ENCODE results near the gene CFL1.

CFL1 gene

DNA sequence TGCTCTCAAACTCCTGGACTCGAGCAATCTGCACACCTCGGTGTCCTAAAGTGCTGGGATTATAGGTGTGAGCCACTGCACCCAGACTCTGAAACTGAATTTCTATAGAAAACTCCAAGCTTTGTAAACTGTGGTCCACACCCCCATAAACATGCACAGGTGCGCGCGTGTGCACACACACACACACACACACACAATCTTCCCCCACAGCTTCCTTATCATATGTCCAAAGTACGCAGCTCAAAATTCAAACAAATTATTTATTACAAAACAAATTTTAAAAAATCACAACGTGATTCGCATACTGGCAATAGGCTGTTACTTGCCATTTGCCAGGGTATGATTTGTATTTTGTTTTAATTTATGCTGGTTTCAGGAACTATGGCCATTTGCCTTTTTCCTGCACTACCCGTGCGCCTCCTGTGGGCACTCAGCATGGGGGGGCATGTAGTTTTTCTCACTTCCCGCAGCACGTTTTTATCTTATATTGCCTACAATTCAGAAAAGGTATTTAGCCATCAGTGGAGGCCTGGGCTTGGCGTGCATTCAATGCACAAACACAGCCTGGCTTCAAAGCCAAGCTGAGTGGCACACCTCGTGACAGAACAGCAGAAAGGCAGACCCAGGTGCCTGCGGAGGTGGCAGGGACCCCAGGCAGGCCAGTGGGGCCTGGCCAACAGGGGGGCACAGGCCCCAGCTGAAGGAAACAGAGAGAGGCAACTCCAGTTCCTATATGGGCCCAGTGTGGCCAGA is 35.0 kb downstream of the CFL1 start:
- H3K27me3 Mint-ChIP-seq = no peaks in the 10 kb centered on the region
- no peaks in the 10 kb centered on the region for H3K36me3 Mint-ChIP-seq (ENCODE audit: low read depth)
- H3K27ac Mint-ChIP-seq = no peak overlapping the region
- H3K9me3 Mint-ChIP-seq = no peaks in the 10 kb centered on the region
- no peak for DNase-seq
- peaks cover 12% of the 10 kb centered on the region for H3K4me1 Mint-ChIP-seq (ENCODE audit: low read depth)
- H3K4me3 Mint-ChIP-seq = no peak overlapping the region

DNA sequence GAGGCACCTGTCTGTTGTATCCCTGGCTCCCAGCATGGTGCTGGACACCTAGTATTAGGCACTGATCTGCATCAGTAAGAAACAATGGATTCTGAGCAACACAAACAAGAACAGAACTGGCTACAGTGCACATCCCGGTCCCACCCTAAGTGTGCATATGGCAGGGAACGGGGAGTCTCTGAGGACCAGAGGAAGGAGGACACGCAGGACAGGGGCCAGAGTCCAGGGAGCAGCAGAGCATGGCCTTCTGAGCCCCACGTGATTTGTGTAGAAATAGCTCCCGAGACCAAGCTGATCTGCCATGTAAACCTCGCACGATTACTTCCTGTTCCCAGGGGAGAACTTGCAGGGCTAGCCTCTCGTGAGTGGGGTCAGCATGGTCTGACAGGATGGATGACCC is 36.9 kb downstream of the CFL1 start:
- no peak for DNase-seq
- Mint-ChIP-seq H3K9me3 (no peaks in the 10 kb centered on the region), H3K4me3 (no peak overlapping the region), H3K27me3 (no peaks in the 10 kb centered on the region), H3K36me3 (ENCODE audit: low read depth) (no peaks in the 10 kb centered on the region), H3K4me1 (ENCODE audit: low read depth) (peaks cover 20% of the 10 kb centered on the region), H3K27ac (no peak overlapping the region)

DNA sequence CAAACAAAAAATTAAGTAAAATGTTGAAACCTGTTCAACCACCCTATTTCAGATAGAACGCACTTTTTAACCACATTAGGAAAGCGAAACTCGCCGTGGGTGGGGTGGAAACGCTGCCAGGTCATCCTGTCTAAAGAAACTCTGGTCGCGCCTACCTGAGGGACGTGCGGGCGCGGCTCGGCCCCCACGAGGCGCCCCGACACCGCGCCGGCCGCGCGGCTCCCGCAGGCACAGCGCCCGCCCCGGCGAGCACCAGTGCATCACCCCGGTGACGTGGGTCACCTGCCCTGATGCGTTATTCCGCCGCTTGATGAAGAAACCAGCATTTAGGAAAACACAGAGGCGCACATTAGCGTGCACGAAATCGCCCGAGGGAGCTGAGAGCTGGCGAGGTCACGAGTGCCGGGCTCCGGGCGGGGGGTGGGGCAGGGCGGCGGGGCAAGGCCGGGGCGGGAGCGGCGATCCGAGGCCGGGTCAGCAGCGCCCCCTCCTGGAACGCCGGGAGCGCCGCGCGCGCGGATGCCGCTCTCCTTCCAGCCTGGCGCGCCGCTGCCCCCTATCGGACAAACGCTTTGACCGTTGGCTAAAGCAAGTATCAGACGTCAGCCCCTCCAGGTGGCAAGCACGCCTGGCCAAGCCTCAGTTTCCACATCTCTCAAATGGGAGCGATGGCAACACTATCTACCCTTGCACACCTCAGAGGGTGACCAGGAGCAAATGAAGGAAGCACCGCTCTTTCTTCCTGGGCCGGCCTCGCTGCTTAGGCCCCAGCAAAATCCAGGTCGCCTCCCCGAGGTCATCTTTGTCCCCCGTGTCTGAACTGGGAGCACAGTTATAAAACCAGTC is 39.9 kb downstream of the CFL1 start:
- Mint-ChIP-seq H3K27ac (peak overlapping the region; percentile 80), H3K4me1 (ENCODE audit: low read depth) (peaks cover 20% of the 10 kb centered on the region), H3K36me3 (ENCODE audit: low read depth) (no peaks in the 10 kb centered on the region), H3K27me3 (no peaks in the 10 kb centered on the region), H3K9me3 (no peaks in the 10 kb centered on the region), H3K4me3 (peak overlapping the region; percentile 72)
- DNase-seq = peak; percentile 96

DNA sequence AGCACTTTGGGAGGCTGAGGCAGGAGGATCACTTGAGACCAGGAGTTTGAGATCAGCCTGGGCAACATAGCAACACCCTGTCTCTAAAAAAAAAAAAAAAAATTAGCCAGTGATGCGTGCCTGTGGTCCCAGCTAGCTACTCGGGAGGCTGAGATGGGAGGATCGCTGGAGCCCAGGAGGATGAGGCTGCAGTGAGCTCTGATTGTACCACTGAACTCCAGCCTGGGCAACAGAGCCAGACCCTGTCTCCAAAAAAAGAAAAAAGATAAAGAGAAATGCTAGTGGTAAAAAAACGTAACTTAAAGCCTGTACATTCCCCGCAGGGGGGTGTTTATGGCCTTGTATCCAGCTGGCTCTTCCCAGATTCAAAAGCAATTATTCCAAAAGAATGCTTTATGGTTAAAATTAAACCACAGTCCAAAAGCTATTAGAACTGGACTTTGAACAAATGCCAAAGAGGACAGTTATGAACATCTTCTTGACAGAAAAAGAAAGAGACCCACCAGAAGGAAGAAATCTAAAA is 40.6 kb downstream of the CFL1 start:
- H3K9me3 Mint-ChIP-seq = no peaks in the 10 kb centered on the region
- H3K4me1 Mint-ChIP-seq (ENCODE audit: low read depth) = peaks cover 20% of the 10 kb centered on the region
- no peak for DNase-seq

DNA sequence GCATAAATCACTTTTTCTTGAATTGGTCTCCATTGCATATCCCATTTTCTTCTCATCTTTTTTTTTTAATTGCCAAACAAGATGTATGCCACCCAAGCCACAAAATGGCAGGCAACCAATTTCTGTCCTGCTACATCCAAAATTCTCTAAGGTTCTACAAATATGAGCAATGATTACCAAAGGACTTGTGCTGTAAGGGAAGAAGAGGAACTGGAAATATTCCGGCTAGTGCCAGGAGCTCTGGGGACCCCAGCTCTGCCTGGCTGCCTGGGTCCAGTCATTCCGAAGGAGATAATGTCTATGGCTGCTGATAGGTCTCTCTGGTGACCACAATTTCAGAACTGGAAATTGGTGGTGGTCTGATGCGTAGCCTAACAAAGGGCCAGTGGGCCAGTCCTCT is 41.3 kb downstream of the CFL1 start:
- H3K27ac Mint-ChIP-seq = no peak overlapping the region
- no peaks in the 10 kb centered on the region for H3K27me3 Mint-ChIP-seq
- H3K9me3 Mint-ChIP-seq = no peaks in the 10 kb centered on the region
- peaks cover 20% of the 10 kb centered on the region for H3K4me1 Mint-ChIP-seq (ENCODE audit: low read depth)
- no peaks in the 10 kb centered on the region for H3K36me3 Mint-ChIP-seq (ENCODE audit: low read depth)
- DNase-seq = no peak
- peak overlapping the region; percentile 72 for H3K4me3 Mint-ChIP-seq

More for the DNA sequence above, 40.6 kb downstream of the CFL1 start:
- no peaks in the 10 kb centered on the region for H3K36me3 Mint-ChIP-seq (ENCODE audit: low read depth)
- peak overlapping the region; percentile 80 for H3K27ac Mint-ChIP-seq
- peak overlapping the region; percentile 72 for H3K4me3 Mint-ChIP-seq
- H3K27me3 Mint-ChIP-seq = no peaks in the 10 kb centered on the region

DNA sequence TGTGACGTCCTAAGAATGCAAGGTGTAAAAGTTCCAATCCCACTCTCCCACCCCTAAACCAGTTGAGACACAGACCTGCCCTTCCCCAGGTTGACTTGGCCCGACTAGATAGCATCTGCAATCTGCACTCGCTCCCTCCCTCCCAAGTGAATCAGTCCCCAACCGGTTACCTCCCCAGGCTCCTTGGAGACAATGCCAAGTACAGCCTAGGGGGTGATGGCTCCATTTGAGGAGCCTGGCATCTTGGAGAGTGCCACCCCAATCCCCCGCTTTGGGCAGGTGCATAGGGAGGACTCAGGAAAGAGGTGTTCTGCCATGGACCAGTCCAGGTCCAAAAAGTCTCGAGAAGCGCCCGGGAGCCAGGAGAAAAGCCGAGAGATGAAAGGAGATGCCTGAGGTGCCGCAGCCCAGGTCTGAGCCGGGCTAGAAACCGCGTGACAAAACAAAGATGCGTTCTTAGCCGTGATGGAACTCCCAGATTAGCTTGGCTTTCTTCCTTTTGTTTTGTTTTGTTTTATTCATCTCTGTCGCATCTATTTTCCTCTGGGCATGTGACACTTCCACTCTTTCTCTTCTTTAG is 42.9 kb downstream of the CFL1 start:
- Mint-ChIP-seq H3K27ac (no peak overlapping the region), H3K9me3 (no peaks in the 10 kb centered on the region), H3K36me3 (ENCODE audit: low read depth) (no peaks in the 10 kb centered on the region), H3K4me1 (ENCODE audit: low read depth) (peaks cover 20% of the 10 kb centered on the region), H3K4me3 (no peak overlapping the region), H3K27me3 (no peaks in the 10 kb centered on the region)
- no peak for DNase-seq

DNA sequence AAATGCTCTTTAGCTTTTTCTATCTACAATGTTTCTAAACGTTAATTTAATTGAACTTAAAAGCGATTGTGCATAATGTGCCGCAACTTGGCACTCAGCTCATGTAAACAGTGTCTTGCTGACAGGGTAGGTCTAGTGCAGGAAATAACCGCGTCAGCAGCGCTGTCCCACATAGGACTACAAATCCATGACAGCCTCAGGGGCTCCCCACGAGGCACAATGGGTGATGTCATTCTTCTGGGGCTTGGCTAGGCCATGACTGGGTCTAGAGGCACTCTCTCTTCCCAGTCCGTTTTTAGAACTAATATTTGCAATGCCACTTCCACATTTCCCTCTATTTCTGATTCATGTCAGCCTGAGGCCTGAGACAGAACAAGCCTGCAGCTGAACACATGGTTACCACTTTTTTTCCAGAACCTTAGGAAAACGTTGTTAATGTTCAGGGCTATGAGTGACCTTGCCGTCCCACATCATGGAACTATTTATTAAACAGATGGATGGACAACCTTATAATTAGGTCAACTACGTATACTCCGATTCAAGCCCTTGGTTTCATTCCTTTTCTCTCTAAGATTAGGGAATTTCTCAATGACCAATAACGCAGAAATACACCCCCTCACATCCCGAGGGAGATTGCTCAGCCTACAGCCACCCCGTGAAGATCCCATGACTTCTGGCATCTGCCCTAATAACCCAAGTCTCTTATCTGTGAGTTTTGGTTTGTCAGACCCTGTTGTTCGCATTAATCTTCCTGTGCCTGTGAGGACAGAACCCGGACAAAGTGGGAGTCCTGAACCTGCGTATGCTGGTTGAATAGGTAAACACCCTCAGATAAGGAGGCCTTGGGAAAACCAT is 43.6 kb downstream of the CFL1 start:
- Mint-ChIP-seq H3K27me3 (no peaks in the 10 kb centered on the region), H3K4me1 (ENCODE audit: low read depth) (peaks cover 20% of the 10 kb centered on the region), H3K9me3 (no peaks in the 10 kb centered on the region), H3K36me3 (ENCODE audit: low read depth) (no peaks in the 10 kb centered on the region), H3K4me3 (no peak overlapping the region), H3K27ac (no peak overlapping the region)
- no peak for DNase-seq

DNA sequence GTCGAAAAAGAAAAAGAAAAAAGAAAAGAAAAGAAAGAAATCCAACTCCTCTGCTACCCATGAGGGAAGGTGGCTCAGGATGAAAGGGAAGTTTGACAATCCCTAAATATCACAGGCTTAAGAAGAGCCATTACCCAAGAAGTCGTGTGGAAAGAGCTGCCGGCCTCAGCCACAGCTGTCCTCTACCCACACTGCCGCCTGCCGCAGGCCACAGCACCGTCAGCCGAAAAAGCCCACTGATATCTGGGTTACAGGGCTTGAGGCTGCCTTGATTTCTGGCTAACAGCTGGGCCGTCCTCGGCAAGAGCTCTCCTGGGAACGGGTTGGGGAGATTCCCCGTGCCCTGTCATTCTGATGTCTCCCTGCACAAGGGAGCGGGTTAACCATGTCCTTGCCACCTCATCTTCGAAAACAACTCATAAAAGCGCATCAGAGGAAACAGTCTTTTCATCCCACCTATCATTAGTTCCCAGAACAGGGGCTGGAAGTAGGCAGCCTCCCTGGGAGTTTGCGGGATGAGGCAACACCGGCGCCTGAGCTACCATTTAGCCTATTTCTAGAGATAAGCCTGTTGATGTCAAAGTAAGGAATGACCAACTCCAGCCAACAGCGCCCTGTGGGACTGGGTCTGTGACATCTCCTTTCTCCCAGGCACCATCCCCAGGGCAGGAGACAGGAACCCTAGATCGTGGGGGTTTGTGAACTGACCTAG is 46.1 kb downstream of the CFL1 start:
- Mint-ChIP-seq H3K27ac (no peak overlapping the region), H3K27me3 (peaks cover 10% of the 10 kb centered on the region)

DNA sequence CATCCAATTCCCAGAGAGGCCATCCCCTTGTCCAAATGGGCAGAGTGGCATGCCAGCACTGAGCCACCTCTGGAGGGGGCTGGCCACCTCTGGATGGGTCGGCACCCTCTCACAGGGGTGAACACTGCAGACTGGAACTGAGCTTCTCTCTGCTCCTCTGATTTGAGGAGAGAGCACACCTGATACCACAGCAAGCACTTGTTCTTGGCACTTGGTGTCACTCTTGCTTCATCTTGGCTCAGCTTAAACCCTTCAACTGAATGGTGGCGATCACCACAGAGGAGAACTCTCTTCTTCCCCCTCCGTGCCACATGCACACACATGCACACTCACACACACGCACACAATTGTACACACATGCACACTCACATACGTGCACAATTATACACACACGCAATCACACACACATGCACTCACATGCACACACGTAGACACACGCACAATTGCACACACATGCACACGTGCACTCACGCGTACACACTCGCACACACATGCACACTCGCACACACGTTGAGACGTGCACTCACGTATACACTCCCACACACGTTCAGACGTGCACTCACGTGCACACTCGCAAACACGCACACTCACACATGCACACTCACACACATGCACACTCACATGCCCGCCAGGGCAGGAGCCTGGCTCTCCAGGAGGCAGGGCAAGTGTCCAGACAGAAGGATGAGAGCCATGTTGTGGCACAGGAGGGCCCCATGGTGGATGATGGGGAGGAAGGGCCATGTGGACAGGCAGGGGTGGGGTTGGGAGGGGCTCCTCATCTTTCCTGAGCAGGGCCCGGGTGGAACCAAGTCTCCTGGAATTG is 47.7 kb downstream of the CFL1 start:
- H3K27me3 Mint-ChIP-seq = peaks cover 13% of the 10 kb centered on the region
- H3K4me3 Mint-ChIP-seq = no peak overlapping the region
- no peaks in the 10 kb centered on the region for H3K9me3 Mint-ChIP-seq
- DNase-seq = no peak
- H3K27ac Mint-ChIP-seq = no peak overlapping the region
- no peaks in the 10 kb centered on the region for H3K36me3 Mint-ChIP-seq (ENCODE audit: low read depth)
- no peaks in the 10 kb centered on the region for H3K4me1 Mint-ChIP-seq (ENCODE audit: low read depth)

More for the DNA sequence above, 46.1 kb downstream of the CFL1 start:
- Mint-ChIP-seq H3K9me3 (no peaks in the 10 kb centered on the region), H3K4me3 (no peak overlapping the region), H3K36me3 (ENCODE audit: low read depth) (no peaks in the 10 kb centered on the region), H3K4me1 (ENCODE audit: low read depth) (peaks cover 6% of the 10 kb centered on the region)
- no peak for DNase-seq

DNA sequence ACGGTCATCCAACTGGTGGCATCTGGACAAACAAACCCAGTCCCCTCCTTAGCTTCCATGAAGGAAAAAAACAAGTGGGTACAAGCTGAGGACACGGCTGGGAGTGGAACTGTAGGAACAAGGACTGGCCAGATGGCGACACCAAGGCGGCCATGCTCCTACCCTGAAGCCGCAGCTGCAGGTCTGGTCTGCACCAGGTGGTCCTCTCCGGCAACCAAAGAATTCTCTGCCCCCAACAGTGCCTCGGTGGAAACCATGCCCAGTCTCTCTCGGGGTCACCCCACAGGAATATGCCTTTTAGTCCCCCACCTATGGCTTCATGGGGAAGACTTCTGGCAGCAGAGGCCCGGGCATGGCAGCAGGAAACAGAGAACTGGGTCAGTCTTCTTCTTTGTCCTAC is 48.5 kb downstream of the CFL1 start:
- H3K9me3 Mint-ChIP-seq = no peaks in the 10 kb centered on the region
- peaks cover 13% of the 10 kb centered on the region for H3K27me3 Mint-ChIP-seq
- no peak for DNase-seq
- H3K36me3 Mint-ChIP-seq (ENCODE audit: low read depth) = no peaks in the 10 kb centered on the region
- H3K4me3 Mint-ChIP-seq = no peak overlapping the region
- no peak overlapping the region for H3K27ac Mint-ChIP-seq
- no peaks in the 10 kb centered on the region for H3K4me1 Mint-ChIP-seq (ENCODE audit: low read depth)

DNA sequence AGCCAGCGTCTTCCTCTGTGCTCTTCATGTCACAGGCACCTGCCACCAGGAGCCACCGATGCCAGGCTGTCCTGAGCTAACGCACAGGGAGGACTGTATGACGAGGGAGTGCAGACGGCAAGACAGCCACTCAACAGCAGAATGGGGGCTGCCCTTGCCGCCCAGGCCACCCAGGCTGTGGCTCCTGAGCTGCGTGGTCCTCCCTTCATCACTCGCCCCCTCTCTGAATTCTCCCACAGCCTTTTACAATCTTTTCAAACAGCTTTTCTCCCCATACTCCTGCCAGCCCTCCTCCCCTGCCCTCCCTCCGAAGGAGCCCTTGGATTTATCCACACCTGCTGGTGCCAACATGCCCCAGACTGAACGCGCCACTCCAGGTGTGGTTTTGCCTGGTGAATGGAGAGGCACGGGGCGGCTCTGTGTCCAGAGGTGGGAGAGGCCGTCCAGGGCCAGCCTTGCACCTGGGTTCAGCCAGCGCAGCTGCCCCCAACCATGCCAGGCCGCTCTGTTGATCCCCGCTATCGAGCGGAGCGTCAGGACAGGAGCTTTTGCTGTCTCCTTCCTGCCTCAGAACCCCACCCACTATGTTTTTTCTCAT is 49.1 kb downstream of the CFL1 start:
- no peak for DNase-seq
- no peaks in the 10 kb centered on the region for H3K4me1 Mint-ChIP-seq (ENCODE audit: low read depth)
- no peaks in the 10 kb centered on the region for H3K36me3 Mint-ChIP-seq (ENCODE audit: low read depth)
- no peak overlapping the region for H3K27ac Mint-ChIP-seq
- H3K4me3 Mint-ChIP-seq = no peak overlapping the region
- no peaks in the 10 kb centered on the region for H3K9me3 Mint-ChIP-seq
- peaks cover 18% of the 10 kb centered on the region for H3K27me3 Mint-ChIP-seq

DNA sequence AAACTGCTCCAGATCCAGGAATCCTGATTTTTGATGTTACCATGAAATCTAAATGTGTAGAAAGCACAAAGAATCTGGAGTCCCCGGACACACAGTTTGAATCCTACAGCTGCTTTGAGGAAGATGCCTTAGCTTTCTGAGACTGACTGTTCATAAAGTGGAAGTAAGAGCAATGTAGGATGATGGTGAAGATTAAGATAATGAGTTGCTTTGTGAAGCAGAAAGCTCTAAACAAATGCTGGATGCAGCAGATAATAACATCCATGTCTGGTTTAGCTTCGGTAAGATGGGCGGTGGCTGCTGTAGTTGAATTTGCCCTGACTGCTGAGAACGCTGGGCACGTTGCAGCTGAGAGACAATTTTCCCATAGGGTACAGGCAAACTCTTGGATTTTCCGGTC is 51.0 kb downstream of the CFL1 start:
- no peak for DNase-seq
- no peak overlapping the region for H3K27ac Mint-ChIP-seq
- H3K27me3 Mint-ChIP-seq = peaks cover 31% of the 10 kb centered on the region
- no peak overlapping the region for H3K4me3 Mint-ChIP-seq
- H3K4me1 Mint-ChIP-seq (ENCODE audit: low read depth) = no peaks in the 10 kb centered on the region
- no peaks in the 10 kb centered on the region for H3K36me3 Mint-ChIP-seq (ENCODE audit: low read depth)
- no peaks in the 10 kb centered on the region for H3K9me3 Mint-ChIP-seq
